Activated B cell treated with CpG ODN at 0.5 μM for 24 hours (primary cell): ENCODE measurements around the gene GPR62. TPM values are rescaled to one million over a fixed set of nuclear protein-coding genes. Genes with fewer than 3 reads are reported as not detected.

Source experiments
- ATAC-seq: fragments of 200-7000 bp; cut with Tn5 transposase; one replicate; pipeline ENCODE4 v1.10.0; 2021; ENCODE audit warnings: low read depth, mild to moderate bottlenecking, moderate library complexity
- CTCF ChIA-PET: fragments of 350-600 bp; sonication (Branson Sonifier 250); formaldehyde crosslinking; loops from one replicate; lab custom pipeline; 2021; ENCODE audit warnings: antibody characterized with exemption; lab: Charles Lee
- POLR2A ChIA-PET: fragments of 350-600 bp; sonication (Branson Sonifier 250); formaldehyde crosslinking; loops from one replicate; lab custom pipeline; 2021; ENCODE audit warnings: antibody characterized with exemption; lab: Charles Lee
- DNase-seq: peaks from one replicate; pipeline ENCODE4 v3.0.0; 2022
- H3K27ac Mint-ChIP-seq: one replicate; pipeline ENCODE4 v1.8.0; 2020; ENCODE audit warnings: mixed read lengths
- H3K27me3 Mint-ChIP-seq: one replicate; pipeline ENCODE4 v1.8.0; 2021; ENCODE audit warnings: mixed read lengths
- H3K36me3 Mint-ChIP-seq: one replicate; pipeline ENCODE4 v1.8.0; 2021; ENCODE audit warnings: low read depth, mixed read lengths
- H3K4me1 Mint-ChIP-seq: one replicate; pipeline ENCODE4 v1.8.0; 2021; ENCODE audit warnings: mixed read lengths
- H3K4me3 Mint-ChIP-seq: one replicate; pipeline ENCODE4 v1.8.0; 2020; ENCODE audit warnings: mild to moderate bottlenecking, mixed read lengths
- H3K9me3 Mint-ChIP-seq: one replicate; pipeline ENCODE4 v1.8.0; 2020; ENCODE audit warnings: mixed read lengths
- CTCF ChIP-seq: fragments of 200-600 bp; IDR thresholded peaks from one replicate; pipeline ENCODE4 v1.8.0; 2022; ENCODE audit warnings: antibody characterized with exemption, mild to moderate bottlenecking
- intact Hi-C: fragments of 100-400 bp; cut with micrococcal nuclease; formaldehyde crosslinking; loops from one replicate; pipeline ENCODE4 v1.15.1; 2024
- total RNA-seq: library from RNA; stranded (reverse); gene quantifications from 2 replicates; pipeline ENCODE4 v1.2.3, GENCODE V29; 2022

Gene GPR62
- total RNA-seq, 1 donor from 2014 or later: not detected

- peaks cover 5% of the 10 kb centered on the region for H3K27me3 Mint-ChIP-seq
- CTCF ChIA-PET: interaction anchor here (1.4 kb wide), 1 partner anchor 26 kb away, joined by 3 read pairs; the partner anchor contains the start of gene PARP3
Observed at GRCh38 chr3:51968170-51968775, 13.1 kb downstream of the GPR62 start.

DNA sequence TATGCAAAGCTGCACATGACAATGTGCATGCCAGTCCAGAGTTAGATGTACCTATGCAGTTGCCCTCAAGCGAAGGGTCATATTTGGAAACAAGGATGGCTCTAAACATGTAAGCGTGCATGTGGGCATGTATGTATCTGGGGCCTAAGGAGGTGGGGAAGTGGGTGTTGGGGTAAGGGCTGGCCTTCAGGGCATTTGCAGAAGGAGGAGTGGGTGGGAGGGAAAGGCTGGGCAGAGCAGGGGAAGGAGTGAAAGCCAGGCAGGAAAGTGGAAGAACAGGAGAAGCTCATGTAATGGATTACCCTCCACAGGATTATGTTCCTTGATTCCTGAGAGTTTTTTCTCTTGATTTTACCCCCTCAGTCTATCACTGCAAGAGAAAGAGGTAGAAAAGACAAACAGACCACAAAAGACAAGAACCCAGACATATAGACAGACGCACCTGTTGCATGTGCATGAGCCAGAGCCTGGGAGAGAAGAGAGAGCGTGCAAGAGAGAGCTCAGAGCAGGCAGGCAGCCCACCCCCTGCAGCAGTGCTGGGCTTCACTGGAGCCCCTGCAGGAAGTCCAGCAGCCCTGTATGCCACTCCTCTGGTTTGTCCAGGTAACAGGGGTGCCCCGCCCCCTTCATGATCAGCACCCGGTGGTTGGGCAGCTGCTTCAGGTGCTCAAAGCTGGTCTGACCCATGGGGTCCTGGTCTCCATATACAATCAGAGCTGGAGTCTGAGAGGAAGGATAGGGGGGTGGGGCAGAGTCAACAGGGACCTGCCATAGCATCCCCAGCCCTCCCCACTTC lies 13.9 kb downstream of the GPR62 start:
- peak overlapping the region; percentile 61 for H3K4me3 Mint-ChIP-seq
- no peak overlapping the region for H3K27ac Mint-ChIP-seq
- TF ChIP-seq CTCF: no peak
- no peaks in the 10 kb centered on the region for H3K9me3 Mint-ChIP-seq
- peaks cover 6% of the 10 kb centered on the region for H3K36me3 Mint-ChIP-seq
- peaks cover 5% of the 10 kb centered on the region for H3K27me3 Mint-ChIP-seq
- ATAC-seq (no peak), DNase-seq (no peak)
- intact Hi-C loops: no loop called here
- ChIA-PET CTCF (no interaction called here), POLR2A (interaction anchor here (1.0 to 2.4 kb wide), 2 partner anchors 27 kb away, joined by 3 to 7 read pairs; partner anchors contain the start of gene RPL29)
- peaks cover 23% of the 10 kb centered on the region for H3K4me1 Mint-ChIP-seq

More at GRCh38 chr3:51968170-51968775, 13.1 kb downstream of the GPR62 start:
- POLR2A ChIA-PET: interaction anchor here (0.6 to 2.4 kb wide), 4 partner anchors 14 to 564 kb away, joined by 3 to 7 read pairs (median 5); partner anchors contain the start of genes ACY1 and RPL29
- peaks cover 1% of the 10 kb centered on the region for H3K36me3 Mint-ChIP-seq
- peak overlapping the region; percentile 85 for H3K4me3 Mint-ChIP-seq
- H3K27ac Mint-ChIP-seq: no peak overlapping the region
- TF ChIP-seq CTCF: no peak
- intact Hi-C loops: no loop called here
- no peaks in the 10 kb centered on the region for H3K9me3 Mint-ChIP-seq
- ATAC-seq (no peak), DNase-seq (no peak)
- H3K4me1 Mint-ChIP-seq: peaks cover 17% of the 10 kb centered on the region

DNA sequence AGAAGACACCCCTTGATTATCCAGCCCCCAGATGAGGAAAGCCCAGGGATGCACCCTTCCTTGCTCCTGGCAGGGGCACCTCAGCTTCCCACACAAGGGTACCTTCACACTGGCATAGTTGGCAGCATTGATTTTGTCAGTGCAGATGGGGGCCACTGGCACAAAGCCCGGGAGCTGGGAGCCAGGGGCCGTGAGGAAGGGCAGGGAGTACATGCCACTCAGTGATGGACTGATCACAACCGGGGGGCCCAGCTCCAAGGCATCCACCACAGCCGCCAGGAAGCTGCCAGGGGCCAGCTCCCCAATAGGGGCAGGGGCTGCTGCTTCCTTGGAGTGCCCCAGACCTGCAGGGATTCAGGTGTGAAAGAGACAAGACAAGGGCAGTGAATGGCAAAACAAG lies 14.7 kb downstream of the GPR62 start:
- TF ChIP-seq CTCF: no peak
- H3K4me3 Mint-ChIP-seq: no peak overlapping the region
- H3K27me3 Mint-ChIP-seq: peaks cover 5% of the 10 kb centered on the region
- H3K36me3 Mint-ChIP-seq: peaks cover 6% of the 10 kb centered on the region
- ChIA-PET CTCF (no interaction called here), POLR2A (interaction anchor here (1.0 kb wide), 1 partner anchor 26 kb away, joined by 3 read pairs; the partner anchor contains the start of gene RPL29)
- intact Hi-C loops: loop anchor here (10.0 kb wide), 1 partner anchor 1355 kb away; the partner anchor contains the start of genes CISH and MAPKAPK3
- no peak for DNase-seq
- H3K9me3 Mint-ChIP-seq: no peaks in the 10 kb centered on the region
- no peak for ATAC-seq
- no peak overlapping the region for H3K27ac Mint-ChIP-seq
- H3K4me1 Mint-ChIP-seq: peaks cover 30% of the 10 kb centered on the region

- Mint-ChIP-seq H3K36me3 (peaks cover 6% of the 10 kb centered on the region), H3K4me1 (peaks cover 36% of the 10 kb centered on the region), H3K27me3 (no peaks in the 10 kb centered on the region), H3K27ac (no peak overlapping the region), H3K4me3 (no peak overlapping the region), H3K9me3 (no peaks in the 10 kb centered on the region)
- no peak for ATAC-seq
- intact Hi-C loops: loop anchor here (10.0 kb wide), 1 partner anchor 1356 kb away; the partner anchor contains the start of genes CISH and MAPKAPK3
- CTCF ChIA-PET: no interaction called here
- POLR2A ChIA-PET: interaction anchor here (0.6 kb wide), 1 partner anchor 27 kb away, joined by 4 read pairs; no protein-coding TSS in a partner anchor
- no peak for TF ChIP-seq CTCF
- no peak for DNase-seq
Observed at GRCh38 chr3:51970606-51971300, 15.6 kb downstream of the GPR62 start.
